Mucosa of stomach (tissue), 1 donor: ENCODE measurements around the gene HCN2.

Source experiments
- H3K27me3 ChIP-seq: one replicate; pipeline ENCODE4 v1.7.0; 2013; ENCODE audit warnings: mild to moderate bottlenecking, low read length; ENCODE audit not compliant: control insufficient read depth, insufficient read depth
- H3K36me3 ChIP-seq: one replicate; pipeline ENCODE4 v1.7.0; 2013; ENCODE audit warnings: low read length; ENCODE audit not compliant: control insufficient read depth, insufficient read depth
- H3K4me1 ChIP-seq: one replicate; pipeline ENCODE4 v1.7.0; 2013; ENCODE audit warnings: mild to moderate bottlenecking, low read length; ENCODE audit not compliant: control insufficient read depth, insufficient read depth
- H3K4me3 ChIP-seq: one replicate; pipeline ENCODE4 v1.7.0; 2013; ENCODE audit warnings: low read length
- H3K9ac ChIP-seq: one replicate; pipeline ENCODE4 v1.7.0; 2013; ENCODE audit warnings: mild to moderate bottlenecking, low read length, moderate library complexity
- H3K9me3 ChIP-seq: one replicate; pipeline ENCODE4 v1.7.0; 2013; ENCODE audit warnings: mild to moderate bottlenecking, low read length, moderate library complexity; ENCODE audit not compliant: control insufficient read depth
- donor health status: Pancreatic carcinoma.

HCN2 gene

GRCh38 chr19:589693-590395 lies at the start of gene HCN2:
HCN2 (plus strand) TSS chr19:589881; CDS start chr19:589946, 65 bp downstream.
- Histone ChIP-seq H3K27me3 (peaks cover 37% of the 10 kb centered on the region), H3K9ac (no peak within 1 kb of the TSS), H3K9me3 (no peaks in the 10 kb centered on the region), H3K4me1 (peaks cover 12% of the 10 kb centered on the region), H3K4me3 (no peak within 1 kb of the TSS), H3K36me3 (no peaks in the 10 kb centered on the region)

- Histone ChIP-seq H3K9me3 (no peaks in the 10 kb centered on the region), H3K27me3 (no peaks in the 10 kb centered on the region), H3K4me3 (no peak overlapping the region), H3K4me1 (no peaks in the 10 kb centered on the region), H3K9ac (no peak overlapping the region), H3K36me3 (no peaks in the 10 kb centered on the region)
Observed at GRCh38 chr19:540867-541637, 48.6 kb upstream of the HCN2 start.

- Histone ChIP-seq H3K4me1 (no peaks in the 10 kb centered on the region), H3K27me3 (no peaks in the 10 kb centered on the region), H3K9ac (no peak overlapping the region), H3K9me3 (no peaks in the 10 kb centered on the region), H3K4me3 (no peak overlapping the region), H3K36me3 (no peaks in the 10 kb centered on the region)
Observed at GRCh38 chr19:541699-542098, 48.0 kb upstream of the HCN2 start.

DNA sequence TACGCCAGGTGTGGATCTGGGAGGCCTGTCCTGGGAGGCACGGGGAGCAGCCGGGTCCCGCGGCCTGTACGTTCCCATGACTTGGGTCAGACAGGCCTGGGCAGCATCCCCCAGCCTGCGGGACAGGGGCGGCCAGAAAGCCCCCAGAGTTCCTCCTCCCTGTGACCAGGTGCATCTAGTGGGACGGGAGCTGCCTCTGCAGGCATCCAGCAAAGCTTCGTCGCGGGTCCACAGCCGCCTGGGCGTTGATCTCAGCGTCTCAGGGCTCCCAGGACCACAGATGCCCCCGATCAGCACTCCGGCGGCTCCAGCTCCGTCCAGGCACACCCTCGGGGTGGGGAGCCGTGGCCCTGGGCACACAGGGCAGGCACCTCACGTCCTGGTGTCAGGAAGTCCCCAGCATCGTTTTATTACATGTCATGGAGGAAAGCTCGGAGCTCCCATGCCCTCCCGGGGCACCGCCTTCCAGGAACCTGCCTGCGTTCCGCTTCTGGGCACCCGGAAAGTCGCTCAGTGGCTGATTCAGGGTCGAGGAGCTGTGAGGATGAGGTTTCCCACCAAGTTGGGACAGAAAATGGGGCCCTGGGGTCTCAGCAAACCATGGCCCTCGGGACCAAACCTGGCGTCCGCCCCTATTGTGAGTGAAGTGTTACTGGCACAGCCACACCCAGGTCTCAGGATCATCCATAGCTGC lies 47.4 kb upstream of the HCN2 start:
- Histone ChIP-seq H3K36me3 (no peaks in the 10 kb centered on the region), H3K9ac (no peak overlapping the region), H3K9me3 (no peaks in the 10 kb centered on the region), H3K27me3 (no peaks in the 10 kb centered on the region), H3K4me3 (no peak overlapping the region), H3K4me1 (no peaks in the 10 kb centered on the region)

DNA sequence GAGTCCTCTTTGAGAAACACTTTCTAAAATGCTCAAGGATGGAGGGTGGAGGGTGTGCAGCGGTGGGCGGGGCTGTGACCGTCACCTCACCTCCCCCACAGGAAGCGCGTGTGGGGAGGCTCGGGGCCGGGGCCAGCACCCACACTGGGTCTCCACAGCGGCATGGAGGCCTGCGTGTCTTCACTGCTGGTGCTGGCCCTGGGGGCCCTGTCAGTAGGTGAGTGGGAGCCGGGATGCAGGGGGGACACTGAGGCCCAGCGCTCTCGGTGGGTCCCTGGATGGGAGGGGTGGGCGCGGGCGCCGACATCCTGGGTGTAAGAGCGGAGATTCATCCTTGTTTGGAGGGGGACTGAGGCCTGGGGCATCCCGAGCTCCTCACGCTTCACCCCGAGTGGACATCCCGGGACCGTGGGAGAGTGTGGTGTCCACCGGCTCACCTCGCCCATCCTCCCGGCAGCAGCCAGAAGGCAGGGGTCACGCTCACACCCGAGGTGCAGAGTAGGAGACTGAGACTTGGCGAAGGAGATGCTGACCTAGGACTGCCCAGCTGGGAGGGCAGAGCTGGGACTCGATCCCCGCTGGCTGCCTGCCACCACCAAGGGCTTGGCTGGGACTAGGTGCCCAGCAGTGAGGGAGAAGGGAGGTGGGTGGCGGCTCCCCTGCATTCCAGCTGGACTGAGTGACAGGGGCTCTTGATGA lies 45.6 kb upstream of the HCN2 start, which contains the start of gene GZMM:
GZMM (plus strand) TSS at position 144 of the 699 bp plus-strand sequence; CDS start at position 163, 19 bp downstream.
- no peak within 1 kb of the TSS for H3K4me3 ChIP-seq
- no peaks in the 10 kb centered on the region for H3K4me1 ChIP-seq
- H3K9ac ChIP-seq: no peak within 1 kb of the TSS
- peaks cover 5% of the 10 kb centered on the region for H3K27me3 ChIP-seq
- no peaks in the 10 kb centered on the region for H3K9me3 ChIP-seq
- no peaks in the 10 kb centered on the region for H3K36me3 ChIP-seq

DNA sequence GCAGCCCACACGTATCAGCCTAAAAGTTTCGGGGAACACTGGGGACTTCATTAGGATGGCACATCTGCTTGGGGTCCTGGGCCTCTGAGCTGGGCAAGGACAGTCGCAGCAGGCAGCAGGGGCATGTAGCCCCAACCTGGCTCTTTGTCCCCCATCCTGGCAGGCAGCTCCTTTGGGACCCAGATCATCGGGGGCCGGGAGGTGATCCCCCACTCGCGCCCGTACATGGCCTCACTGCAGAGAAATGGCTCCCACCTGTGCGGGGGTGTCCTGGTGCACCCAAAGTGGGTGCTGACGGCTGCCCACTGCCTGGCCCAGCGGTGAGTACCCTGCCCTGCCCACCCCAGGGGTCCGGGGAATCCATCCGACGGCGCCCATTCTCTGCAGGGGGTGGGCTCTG lies 42.6 kb upstream of the HCN2 start:
- peaks cover 6% of the 10 kb centered on the region for H3K27me3 ChIP-seq
- no peaks in the 10 kb centered on the region for H3K9me3 ChIP-seq
- no peaks in the 10 kb centered on the region for H3K36me3 ChIP-seq
- H3K4me3 ChIP-seq: no peak overlapping the region
- H3K4me1 ChIP-seq: no peaks in the 10 kb centered on the region
- no peak overlapping the region for H3K9ac ChIP-seq

GRCh38 chr19:547836-548720 lies 41.6 kb upstream of the HCN2 start:
- Histone ChIP-seq H3K4me1 (no peaks in the 10 kb centered on the region), H3K36me3 (no peaks in the 10 kb centered on the region), H3K9ac (no peak overlapping the region), H3K27me3 (peaks cover 12% of the 10 kb centered on the region), H3K9me3 (no peaks in the 10 kb centered on the region), H3K4me3 (no peak overlapping the region)

- Histone ChIP-seq H3K4me1 (no peaks in the 10 kb centered on the region), H3K9ac (no peak overlapping the region), H3K27me3 (peaks cover 12% of the 10 kb centered on the region), H3K9me3 (no peaks in the 10 kb centered on the region), H3K4me3 (no peak overlapping the region), H3K36me3 (no peaks in the 10 kb centered on the region)
Observed at GRCh38 chr19:548886-549830, 40.5 kb upstream of the HCN2 start.

GRCh38 chr19:554817-555216 lies 34.9 kb upstream of the HCN2 start:
- Histone ChIP-seq H3K27me3 (peaks cover 7% of the 10 kb centered on the region), H3K4me3 (no peak overlapping the region), H3K36me3 (no peaks in the 10 kb centered on the region), H3K4me1 (peaks cover 13% of the 10 kb centered on the region), H3K9ac (no peak overlapping the region), H3K9me3 (no peaks in the 10 kb centered on the region)

DNA sequence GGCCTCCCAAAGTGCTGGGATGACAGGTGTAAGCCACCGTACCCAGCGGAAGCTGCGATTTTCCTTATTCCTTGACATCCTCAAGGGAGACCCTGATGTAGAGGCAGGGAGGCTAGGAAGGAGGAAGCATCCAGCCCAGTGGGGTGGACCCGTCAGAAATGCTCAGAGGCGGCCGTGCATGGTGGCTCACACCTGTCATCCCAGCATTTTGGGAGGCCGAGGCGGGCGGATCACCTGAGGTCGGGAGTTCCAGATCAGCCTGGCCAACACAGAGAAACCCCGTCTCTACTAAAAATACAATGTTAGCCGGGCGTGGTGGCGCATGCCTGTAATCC lies 34.2 kb upstream of the HCN2 start:
- H3K9ac ChIP-seq: no peak overlapping the region
- H3K4me1 ChIP-seq: peaks cover 13% of the 10 kb centered on the region
- H3K27me3 ChIP-seq: peaks cover 7% of the 10 kb centered on the region
- no peaks in the 10 kb centered on the region for H3K36me3 ChIP-seq
- H3K9me3 ChIP-seq: no peaks in the 10 kb centered on the region
- no peak overlapping the region for H3K4me3 ChIP-seq
